K562 (cell line): ENCODE results near the gene SLC25A45. TPM values are rescaled to one million over a fixed set of nuclear protein-coding genes. Genes with fewer than 3 reads are reported as not detected.

Source experiments
- ADNP ChIP-seq: fragments of 200-800 bp; sonication (Bioruptor generic); IDR thresholded peaks from 2 replicates; pipeline ENCODE4 v1.6.1; 2016; ENCODE audit warnings: missing genetic modification characterization, missing compliant biosample characterization
- GABPB2 ChIP-seq: fragments of 250-450 bp; sonication (Bioruptor Pico); conservative IDR thresholded peaks from 2 replicates; pipeline ENCODE4 v1.5.1; 2021; ENCODE audit warnings: mild to moderate bottlenecking
- HCFC1 ChIP-seq: IDR thresholded peaks from 2 replicates; pipeline ENCODE4 v1.6.1; 2012; ENCODE audit warnings: low read depth, low read length, improper control_type of control experiment
- MAFG ChIP-seq: fragments of 450-650 bp; conservative IDR thresholded peaks from 2 replicates; pipeline ENCODE4 v1.6.1; 2016; ENCODE audit warnings: missing genetic modification characterization, missing compliant biosample characterization
- NR1H2 ChIP-seq: sonication (generic); formaldehyde crosslinking; IDR thresholded peaks from 2 replicates; pipeline ENCODE4 v1.4.0; 2020; ENCODE audit warnings: mild to moderate bottlenecking, missing genetic modification reagents
- TCF7L2 ChIP-seq: fragments of 150-350 bp; IDR thresholded peaks from 2 replicates; pipeline ENCODE4 v1.6.1; 2016; ENCODE audit warnings: low read depth, mild to moderate bottlenecking, low read length, moderate library complexity
- ZNF507 ChIP-seq: conservative IDR thresholded peaks from 2 replicates; pipeline ENCODE4 v1.6.1; 2017; ENCODE audit warnings: missing genetic modification characterization, missing compliant biosample characterization
- polyA plus RNA-seq, 8 experiments: library from polyadenylated mRNA; depleted of rRNA in 4 of 8; stranded (reverse) in 5 of 8; unstranded in 3 of 8; fragments of >200 nt; fragmentation: Nextera tagmentation in 2 of 8; fragmentation: Illumina TruSeq in 1 of 8; extraction: Ambion mirVana in 2 of 8; extraction: Trizol in 1 of 8; gene quantifications; 2 replicates each; pipeline versions ENCODE4 v1.2.1 to v1.2.3, GENCODE V29; 2011 to 2014; ENCODE audit warnings: inconsistent platforms in 1 of 8, missing spikeins in 1 of 8
- total RNA-seq, 7 experiments: library from RNA; depleted of rRNA in 6 of 7; stranded (reverse); fragments of >200 nt in 6 of 7; fragmentation: Illumina TruSeq in 2 of 7; extraction: Trizol in 2 of 7; gene quantifications; 2 replicates each; pipeline versions ENCODE4 v1.2.1 to v1.2.3, GENCODE V29; 2011 to 2021; ENCODE audit warnings: low replicate concordance in 1 of 7
- TF ChIP-seq, protein P1 (sequence below): IDR thresholded peaks from 2 replicates; pipeline ENCODE4 v1.6.1; 2011; ENCODE audit not compliant: insufficient read length; ENCODE audit errors: extremely low read depth
- TF ChIP-seq, protein P2 (sequence below): fragments of 250-450 bp; sonication (Bioruptor Pico); IDR thresholded peaks from 2 replicates; pipeline ENCODE4 v1.5.0; 2021; ENCODE audit warnings: mild to moderate bottlenecking, moderate library complexity
- TF ChIP-seq, protein P3 (sequence below): fragments of 250-450 bp; sonication (Bioruptor Pico); IDR thresholded peaks from 2 replicates; pipeline ENCODE4 v1.5.0; 2020; ENCODE audit warnings: mild to moderate bottlenecking
- TF ChIP-seq, protein P4 (sequence below): sonication (generic); formaldehyde crosslinking; IDR thresholded peaks from 2 replicates; pipeline ENCODE4 v1.8.1; 2023; ENCODE audit warnings: mild to moderate bottlenecking, missing genetic modification reagents
- TF ChIP-seq, protein P5 (sequence below): fragments of 450-650 bp; IDR thresholded peaks from 2 replicates; pipeline ENCODE4 v1.6.1; 2016; ENCODE audit warnings: mild to moderate bottlenecking
- TF ChIP-seq, protein P6 (sequence below): fragments of 450-650 bp; formaldehyde crosslinking; conservative IDR thresholded peaks from 2 replicates; pipeline ENCODE4 v1.4.0; 2022; ENCODE audit warnings: mild to moderate bottlenecking, missing genetic modification characterization

The SLC25A45 gene
- total and polyA plus RNA-seq, 9 of the 15 experiments (the other 6 are each of a cell fraction or from before 2014, with no cell fraction given): 0.15 to 2.3 (median 0.68) TPM

DNA sequence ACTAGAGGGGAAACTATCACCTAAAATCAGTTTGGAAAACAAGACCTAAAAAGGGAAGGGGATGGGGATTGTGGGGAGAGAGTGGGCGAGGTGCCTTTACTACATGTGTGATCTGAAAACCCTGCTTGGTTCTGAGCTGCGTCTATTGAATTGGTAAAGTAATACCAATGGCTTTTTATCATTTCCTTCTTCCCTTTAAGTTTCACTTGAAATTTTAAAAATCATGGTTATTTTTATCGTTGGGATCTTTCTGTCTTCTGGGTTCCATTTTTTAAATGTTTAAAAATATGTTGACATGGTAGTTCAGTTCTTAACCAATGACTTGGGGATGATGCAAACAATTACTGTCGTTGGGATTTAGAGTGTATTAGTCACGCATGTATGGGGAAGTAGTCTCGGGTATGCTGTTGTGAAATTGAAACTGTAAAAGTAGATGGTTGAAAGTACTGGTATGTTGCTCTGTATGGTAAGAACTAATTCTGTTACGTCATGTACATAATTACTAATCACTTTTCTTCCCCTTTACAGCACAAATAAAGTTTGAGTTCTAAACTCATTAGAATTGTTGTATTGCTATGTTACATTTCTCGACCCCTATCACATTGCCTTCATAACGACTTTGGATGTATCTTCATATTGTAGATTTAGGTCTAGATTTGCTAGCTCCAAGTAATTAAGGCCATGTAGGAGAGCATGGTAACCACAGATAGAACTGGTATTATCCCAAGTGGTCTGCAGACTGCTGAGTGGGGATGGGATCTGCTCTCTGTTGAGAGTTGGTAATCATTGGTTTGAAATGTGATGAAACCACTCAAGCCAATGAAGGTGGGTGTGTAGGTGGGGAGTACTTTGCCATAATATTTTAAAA is 43.8 kb upstream of the SLC25A45 start (continued):
- TF ChIP-seq HCFC1 (no peak), NR1H2 (CRISPR knock-in tag) (peak; percentile 93), ADNP (tag) (no peak), TCF7L2 (no peak), ZNF507 (tag) (no peak), GABPB2 (no peak), MAFG (tag) (0 out of 2 replicates have a peak, but pooled peaks have one; percentile 13)
- TF ChIP-seq, protein P1, sequence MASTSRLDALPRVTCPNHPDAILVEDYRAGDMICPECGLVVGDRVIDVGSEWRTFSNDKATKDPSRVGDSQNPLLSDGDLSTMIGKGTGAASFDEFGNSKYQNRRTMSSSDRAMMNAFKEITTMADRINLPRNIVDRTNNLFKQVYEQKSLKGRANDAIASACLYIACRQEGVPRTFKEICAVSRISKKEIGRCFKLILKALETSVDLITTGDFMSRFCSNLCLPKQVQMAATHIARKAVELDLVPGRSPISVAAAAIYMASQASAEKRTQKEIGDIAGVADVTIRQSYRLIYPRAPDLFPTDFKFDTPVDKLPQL: no peak
- TF ChIP-seq, protein P2, sequence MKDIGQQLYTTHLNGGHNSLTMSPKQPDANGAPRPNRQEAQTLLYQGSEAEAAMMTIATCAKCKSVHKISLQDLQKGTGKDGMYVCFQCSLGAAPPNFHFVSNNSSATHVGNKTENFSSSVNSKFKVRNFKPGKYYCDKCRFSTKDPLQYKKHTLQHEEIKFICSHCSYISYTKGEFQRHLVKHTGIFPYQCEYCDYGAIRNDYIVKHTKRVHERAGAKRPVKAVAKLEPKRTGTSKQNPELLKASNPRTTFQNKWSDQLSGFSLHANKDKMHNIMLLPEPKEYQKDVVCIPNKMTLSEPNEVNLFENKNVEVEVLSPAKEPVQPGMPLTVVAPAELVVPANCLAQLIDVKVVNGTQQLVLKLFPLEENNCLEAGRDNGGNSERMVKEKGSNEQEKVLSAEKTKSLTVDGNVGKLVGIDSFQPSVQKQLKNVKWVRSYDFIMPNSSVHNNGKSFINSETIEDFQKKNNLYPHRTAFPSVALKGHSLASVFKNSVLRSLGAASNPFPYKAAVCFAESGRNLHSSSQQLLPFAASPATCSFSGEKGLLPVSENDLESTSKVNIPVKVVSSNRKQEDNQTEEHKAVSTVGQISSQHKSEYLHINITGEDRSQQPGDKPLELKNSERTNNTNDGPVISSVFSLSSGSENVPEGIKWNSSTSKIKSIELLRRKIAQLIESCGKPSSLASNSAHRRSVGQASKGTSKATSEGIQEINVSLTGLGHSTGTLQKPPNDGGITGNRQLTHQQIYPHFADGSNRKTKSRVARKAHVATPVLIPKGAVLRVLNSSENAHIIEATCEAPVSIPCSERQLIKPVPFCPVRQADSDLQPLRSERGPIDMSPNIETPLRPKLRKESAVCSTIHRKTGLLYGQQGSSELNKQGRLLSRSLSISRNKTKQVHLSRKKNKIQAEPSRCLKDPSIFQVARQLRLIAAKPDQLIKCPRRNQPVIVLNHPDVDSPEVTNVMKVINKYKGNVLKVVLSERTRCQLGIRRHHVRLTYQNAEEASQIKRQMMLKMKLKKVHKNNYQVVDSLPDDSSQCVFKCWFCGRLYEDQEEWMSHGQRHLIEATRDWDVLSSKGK (CRISPR knock-in tag): 0 out of 2 replicates have a peak, but pooled peaks have one; percentile 8
- TF ChIP-seq, protein P3, sequence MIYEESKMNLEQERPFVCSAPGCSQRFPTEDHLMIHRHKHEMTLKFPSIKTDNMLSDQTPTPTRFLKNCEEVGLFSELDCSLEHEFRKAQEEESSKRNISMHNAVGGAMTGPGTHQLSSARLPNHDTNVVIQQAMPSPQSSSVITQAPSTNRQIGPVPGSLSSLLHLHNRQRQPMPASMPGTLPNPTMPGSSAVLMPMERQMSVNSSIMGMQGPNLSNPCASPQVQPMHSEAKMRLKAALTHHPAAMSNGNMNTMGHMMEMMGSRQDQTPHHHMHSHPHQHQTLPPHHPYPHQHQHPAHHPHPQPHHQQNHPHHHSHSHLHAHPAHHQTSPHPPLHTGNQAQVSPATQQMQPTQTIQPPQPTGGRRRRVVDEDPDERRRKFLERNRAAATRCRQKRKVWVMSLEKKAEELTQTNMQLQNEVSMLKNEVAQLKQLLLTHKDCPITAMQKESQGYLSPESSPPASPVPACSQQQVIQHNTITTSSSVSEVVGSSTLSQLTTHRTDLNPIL (CRISPR knock-in tag): no peak
- TF ChIP-seq, protein P4, sequence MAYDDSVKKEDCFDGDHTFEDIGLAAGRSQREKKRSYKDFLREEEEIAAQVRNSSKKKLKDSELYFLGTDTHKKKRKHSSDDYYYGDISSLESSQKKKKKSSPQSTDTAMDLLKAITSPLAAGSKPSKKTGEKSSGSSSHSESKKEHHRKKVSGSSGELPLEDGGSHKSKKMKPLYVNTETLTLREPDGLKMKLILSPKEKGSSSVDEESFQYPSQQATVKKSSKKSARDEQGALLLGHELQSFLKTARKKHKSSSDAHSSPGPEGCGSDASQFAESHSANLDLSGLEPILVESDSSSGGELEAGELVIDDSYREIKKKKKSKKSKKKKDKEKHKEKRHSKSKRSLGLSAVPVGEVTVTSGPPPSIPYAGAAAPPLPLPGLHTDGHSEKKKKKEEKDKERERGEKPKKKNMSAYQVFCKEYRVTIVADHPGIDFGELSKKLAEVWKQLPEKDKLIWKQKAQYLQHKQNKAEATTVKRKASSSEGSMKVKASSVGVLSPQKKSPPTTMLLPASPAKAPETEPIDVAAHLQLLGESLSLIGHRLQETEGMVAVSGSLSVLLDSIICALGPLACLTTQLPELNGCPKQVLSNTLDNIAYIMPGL (CRISPR knock-in tag): 0 out of 2 replicates have a peak, but pooled peaks have one; percentile 4
- TF ChIP-seq, protein P5, sequence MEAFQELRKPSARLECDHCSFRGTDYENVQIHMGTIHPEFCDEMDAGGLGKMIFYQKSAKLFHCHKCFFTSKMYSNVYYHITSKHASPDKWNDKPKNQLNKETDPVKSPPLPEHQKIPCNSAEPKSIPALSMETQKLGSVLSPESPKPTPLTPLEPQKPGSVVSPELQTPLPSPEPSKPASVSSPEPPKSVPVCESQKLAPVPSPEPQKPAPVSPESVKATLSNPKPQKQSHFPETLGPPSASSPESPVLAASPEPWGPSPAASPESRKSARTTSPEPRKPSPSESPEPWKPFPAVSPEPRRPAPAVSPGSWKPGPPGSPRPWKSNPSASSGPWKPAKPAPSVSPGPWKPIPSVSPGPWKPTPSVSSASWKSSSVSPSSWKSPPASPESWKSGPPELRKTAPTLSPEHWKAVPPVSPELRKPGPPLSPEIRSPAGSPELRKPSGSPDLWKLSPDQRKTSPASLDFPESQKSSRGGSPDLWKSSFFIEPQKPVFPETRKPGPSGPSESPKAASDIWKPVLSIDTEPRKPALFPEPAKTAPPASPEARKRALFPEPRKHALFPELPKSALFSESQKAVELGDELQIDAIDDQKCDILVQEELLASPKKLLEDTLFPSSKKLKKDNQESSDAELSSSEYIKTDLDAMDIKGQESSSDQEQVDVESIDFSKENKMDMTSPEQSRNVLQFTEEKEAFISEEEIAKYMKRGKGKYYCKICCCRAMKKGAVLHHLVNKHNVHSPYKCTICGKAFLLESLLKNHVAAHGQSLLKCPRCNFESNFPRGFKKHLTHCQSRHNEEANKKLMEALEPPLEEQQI: no peak
- TF ChIP-seq, protein P6, sequence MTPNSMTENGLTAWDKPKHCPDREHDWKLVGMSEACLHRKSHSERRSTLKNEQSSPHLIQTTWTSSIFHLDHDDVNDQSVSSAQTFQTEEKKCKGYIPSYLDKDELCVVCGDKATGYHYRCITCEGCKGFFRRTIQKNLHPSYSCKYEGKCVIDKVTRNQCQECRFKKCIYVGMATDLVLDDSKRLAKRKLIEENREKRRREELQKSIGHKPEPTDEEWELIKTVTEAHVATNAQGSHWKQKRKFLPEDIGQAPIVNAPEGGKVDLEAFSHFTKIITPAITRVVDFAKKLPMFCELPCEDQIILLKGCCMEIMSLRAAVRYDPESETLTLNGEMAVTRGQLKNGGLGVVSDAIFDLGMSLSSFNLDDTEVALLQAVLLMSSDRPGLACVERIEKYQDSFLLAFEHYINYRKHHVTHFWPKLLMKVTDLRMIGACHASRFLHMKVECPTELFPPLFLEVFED (CRISPR knock-in tag): no peak
